Measurements from ENCODE around the gene DGKE.

Gene DGKE

GRCh38 chr17:56817066-56817465 is 16.9 kb upstream of the DGKE start:
- no peak for DNase-seq

DNA sequence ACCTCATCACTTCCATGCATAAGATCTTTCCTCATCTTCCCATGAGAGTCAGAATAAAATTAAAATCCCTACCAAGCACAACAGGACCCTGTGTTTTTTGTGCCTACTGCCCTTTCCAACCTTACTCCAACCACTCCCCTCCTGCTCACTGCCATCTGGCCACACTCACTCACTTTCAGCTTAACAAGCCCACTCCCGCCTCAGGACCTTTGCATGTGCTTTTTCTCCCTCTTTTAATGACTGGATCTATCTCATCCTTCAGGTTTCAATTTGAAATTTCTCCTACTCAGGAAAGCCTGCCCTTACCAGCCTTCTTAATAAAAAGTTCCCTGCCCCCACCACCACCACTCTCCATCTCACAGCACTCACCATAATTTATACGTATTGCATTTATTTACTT is 14.9 kb upstream of the DGKE start:
- DNase-seq: no peak

GRCh38 chr17:56819431-56820145 is 14.4 kb upstream of the DGKE start:
- DNase-seq: peak; percentile 29

GRCh38 chr17:56820207-56820606 is 13.7 kb upstream of the DGKE start:
- DNase-seq: no peak

DNA sequence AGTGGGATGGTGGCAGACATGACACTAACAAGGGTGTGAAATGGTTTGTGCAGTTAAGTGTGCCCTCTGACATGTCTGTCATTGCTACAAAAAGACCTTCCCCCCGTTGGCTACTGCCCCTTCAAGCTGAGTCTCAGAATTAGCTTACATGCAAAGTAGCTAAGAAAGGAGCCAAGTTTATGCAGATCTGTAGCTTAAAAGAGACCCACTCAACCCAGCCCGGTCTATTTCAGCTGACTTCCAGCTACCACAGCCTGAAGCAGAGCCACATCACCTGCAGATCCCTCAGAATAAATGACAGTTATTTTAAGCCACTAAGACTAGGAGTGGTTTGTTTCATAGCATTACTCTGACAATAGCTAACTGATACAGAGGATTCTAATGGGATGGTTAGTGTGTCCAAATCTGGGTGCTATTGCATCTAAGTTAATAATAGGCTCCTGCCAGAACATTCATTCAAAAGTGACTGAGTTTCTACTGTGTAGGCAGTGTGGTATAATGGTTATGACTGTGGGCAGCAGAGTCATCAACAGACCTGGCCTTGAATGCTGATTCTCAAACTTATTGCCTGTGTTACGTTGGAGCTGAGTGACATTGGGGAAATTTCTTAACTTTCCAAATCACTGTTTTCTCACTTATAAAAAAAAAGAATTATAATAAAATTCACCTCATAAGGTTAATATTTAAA is 12.0 kb upstream of the DGKE start:
- DNase-seq: no peak

- DNase-seq: no peak
Measured at GRCh38 chr17:56822725-56823124, 11.2 kb upstream of the DGKE start.

DNA sequence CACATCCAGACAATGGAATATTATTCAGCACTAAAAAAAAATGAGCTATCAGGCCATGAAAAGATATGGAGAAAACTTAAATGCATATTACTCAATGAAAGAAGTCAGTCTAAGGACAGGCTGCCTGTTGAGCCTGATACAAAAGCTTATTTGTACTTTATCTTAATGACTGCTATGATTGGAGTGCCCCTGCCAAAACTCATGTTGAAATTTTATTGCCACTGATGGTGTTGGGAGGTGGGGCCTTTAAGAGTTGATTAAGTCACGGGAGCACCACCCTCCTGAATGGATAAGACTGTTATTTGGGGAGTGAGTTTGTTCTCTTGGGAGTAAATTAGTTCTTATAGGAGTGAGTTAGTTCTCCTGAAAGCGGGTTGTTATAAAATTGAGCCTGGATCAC is 10.1 kb upstream of the DGKE start:
- DNase-seq: no peak

DNA sequence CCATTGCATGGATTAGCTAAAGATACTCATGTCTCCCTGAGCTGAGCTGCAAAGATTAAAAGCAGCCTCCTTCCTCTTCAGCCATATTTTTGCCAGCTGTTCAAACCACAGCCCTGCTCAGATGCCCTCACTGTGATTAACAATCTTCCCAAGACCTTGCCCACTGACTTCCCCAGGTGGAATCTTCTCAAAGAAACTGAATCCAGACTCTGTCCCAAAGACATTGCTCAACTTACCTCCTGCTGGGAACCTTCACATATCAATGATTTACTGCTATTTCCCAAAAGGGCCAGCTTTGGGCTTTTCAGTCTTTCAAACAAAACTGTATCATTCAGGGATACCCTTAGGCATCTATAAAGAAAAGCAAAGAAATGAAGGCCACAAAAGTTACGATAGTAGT is 9.4 kb upstream of the DGKE start:
- DNase-seq: no peak

GRCh38 chr17:56826611-56827414 is 7.1 kb upstream of the DGKE start:
- no peak for DNase-seq

GRCh38 chr17:56830726-56831368 is 3.1 kb upstream of the DGKE start:
- no peak for DNase-seq

GRCh38 chr17:56831369-56832095 is 2.4 kb upstream of the DGKE start:
- no peak for DNase-seq

GRCh38 chr17:56832446-56832845 is 1.5 kb upstream of the DGKE start:
- DNase-seq: no peak

- peak; percentile 65 for DNase-seq
Measured at GRCh38 chr17:56833057-56833808, 718 bp upstream of the DGKE start.

DNA sequence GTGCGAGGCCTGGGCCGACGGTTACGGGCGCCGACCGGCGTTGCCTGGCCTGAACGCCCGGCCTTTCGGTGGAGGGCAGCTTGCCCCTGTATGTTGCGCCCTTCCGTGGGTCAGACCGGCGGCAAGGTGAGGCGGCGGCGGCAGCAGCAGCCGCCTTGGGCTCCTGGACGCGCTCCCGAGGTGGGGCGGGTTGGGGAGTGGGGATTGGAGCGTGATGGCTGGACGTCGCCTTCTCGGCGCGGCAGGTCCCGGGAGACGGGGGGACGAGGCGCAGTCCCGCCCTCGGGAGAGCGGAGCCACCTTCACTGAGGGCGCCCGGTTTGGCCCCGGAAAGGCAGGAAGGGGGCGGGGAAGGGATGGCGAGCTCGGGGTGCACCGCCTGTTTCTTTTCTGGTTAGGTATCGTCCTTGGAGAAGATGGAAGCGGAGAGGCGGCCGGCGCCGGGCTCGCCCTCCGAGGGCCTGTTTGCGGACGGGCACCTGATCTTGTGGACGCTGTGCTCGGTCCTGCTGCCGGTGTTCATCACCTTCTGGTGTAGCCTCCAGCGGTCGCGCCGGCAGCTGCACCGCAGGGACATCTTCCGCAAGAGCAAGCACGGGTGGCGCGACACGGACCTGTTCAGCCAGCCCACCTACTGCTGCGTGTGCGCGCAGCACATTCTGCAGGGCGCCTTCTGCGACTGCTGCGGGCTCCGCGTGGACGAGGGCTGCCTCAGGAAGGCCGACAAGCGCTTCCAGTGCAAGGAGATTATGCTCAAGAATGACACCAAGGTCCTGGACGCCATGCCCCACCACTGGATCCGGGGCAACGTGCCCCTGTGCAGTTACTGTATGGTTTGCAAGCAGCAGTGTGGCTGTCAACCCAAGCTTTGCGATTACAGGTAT is 671 bp downstream of the DGKE start:
- no peak for DNase-seq

DNA sequence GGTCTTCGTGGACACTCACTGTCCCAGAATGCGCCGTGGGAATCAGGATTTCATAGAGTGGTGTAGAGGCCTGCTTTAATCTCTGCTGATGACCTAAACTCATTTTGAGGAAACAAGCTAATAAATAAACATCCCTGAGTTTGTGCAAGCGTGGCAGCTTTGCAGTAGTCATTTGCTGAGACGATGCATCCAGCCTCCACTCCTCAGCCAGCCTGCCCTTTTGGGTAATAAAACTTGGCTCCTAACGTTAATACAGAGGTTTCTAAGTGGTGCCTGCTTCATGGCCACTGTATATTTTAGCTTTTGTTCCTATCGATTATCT is 1.3 kb downstream of the DGKE start:
- no peak for DNase-seq

DNA sequence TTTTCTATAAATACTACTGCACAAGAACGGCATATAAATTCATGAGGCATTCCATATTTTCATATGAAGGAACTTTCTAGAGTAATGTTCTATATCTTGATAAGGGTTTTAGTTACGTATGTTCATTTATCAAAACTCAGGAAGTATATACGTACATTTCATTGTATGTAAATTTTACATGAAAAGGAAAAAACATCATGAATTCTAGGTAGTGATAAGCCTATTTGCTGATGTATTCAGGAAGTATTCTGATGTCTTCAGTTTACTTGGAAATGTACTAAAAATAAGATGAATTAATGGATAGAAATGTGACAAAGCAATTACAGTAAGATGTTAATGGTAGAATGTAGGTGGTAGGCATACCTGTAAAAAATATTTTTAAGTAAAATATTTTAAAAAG is 4.7 kb downstream of the DGKE start:
- no peak for DNase-seq

GRCh38 chr17:56842577-56842976 is 8.6 kb downstream of the DGKE start:
- DNase-seq: no peak

GRCh38 chr17:56845934-56846333 is 12.0 kb downstream of the DGKE start:
- DNase-seq: no peak

GRCh38 chr17:56847106-56847505 is 13.2 kb downstream of the DGKE start:
- DNase-seq: no peak

GRCh38 chr17:56849131-56849530 is 15.2 kb downstream of the DGKE start:
- DNase-seq: no peak

- no peak for DNase-seq
Measured at GRCh38 chr17:56850591-56850990, 16.6 kb downstream of the DGKE start.
